Kasumi-1 (cell line): Measurements from ENCODE around the gene GRID1.
"Not testable (repeated sequence)": the region's sequence is repeated elsewhere in the genome, so short reads cannot be mapped to it uniquely, and the experiment has no call there.

ENCODE experiments used
- DNase-seq, 2 experiments: peaks; one replicate each; lab custom pipeline; 2025; lab: John Stamatoyannopoulos, UW

The GRID1 gene

DNA sequence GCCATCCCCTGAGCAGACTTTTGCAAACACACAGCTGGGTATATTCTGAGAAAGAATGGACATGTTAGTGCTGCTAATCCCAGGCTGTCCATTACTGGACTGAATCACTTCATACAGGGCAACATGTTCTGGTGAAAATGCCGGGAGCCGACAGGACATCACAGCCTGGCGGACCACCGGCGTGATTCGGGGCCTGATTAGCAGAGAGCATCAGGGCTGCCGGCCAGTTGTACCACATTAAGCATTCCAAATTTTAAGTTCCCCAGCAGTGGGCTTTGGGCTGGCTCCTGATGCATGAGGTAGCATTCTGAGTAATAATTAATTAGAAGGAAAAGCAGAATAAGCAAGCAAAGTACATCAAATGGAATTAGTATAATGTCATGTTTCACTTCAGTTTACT is 229.0 kb downstream of the GRID1 start:
- DNase-seq = no peak

DNA sequence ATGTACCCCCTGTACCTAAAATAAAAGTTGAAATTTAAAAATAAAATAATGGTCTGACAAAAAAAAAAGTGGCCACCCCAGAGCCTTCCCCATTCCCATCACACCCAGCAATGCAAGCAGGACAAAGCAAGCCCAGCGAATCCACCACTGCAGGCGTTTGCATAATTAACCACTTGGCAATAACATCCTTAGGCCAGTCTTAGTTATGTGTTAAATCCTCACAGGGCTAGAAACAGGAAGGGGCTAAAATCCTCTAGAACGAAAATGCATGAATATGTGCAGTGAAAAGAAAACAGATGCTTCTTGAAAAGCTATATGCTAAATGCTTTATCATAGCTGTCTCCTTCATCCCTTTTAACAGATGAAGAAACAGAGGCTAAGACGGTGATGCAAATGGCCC is 229.7 kb downstream of the GRID1 start:
- DNase-seq = no peak

DNA sequence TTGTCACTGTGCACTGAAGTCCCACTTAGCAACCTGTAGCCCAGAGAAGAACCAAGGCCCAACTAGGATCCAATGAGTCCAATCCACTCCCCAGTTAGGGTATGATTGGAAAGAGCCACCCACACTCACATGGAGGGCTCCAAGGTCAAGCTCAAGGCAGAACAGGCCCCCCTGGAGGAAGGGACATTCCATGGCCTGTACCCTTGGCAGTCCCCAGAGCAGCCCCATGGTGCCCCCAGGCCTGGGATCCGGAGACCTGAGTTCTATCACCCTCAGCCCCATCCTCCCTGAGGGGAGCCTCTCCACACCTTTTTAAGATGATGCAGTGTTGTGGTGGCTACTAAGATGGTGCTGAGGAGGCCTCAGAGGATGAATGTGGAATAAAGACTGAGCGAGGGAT is 231.4 kb downstream of the GRID1 start:
- no peak for DNase-seq

DNA sequence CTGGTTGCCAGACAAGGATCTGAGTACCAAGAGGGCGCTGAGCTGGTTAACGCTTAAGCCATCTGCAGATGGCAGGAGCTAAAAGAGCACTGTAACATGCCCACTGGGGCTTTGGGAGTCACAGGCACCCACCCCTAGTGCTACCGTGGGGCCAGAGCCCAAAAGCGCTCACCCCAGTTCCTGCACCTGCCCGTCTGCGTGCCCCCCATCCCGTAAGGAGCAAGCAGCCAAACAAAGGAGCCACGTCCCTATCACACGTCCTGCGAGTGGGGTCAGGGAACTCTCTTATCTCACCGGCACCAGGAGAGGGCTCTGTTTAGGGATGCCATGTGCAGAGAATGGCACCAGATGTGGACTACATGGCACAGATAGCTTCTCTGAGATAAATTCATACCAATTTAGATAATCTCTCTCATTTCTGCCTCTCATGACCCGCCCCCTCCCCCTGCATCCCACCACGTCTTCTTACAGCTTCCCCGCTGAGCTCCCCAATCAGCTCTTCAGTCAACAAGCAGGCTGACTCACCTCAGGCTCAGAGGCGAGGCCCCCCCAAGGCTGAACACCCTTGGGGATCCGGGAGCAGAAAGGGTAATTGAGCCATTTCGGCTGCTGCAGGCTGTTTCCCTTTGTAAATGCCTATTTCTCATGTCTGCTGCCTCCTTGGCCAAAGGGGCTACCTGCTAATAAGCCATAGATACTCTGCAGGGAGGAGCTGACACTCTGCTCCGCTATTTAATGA is 235.7 kb downstream of the GRID1 start:
- DNase-seq = no peak

DNA sequence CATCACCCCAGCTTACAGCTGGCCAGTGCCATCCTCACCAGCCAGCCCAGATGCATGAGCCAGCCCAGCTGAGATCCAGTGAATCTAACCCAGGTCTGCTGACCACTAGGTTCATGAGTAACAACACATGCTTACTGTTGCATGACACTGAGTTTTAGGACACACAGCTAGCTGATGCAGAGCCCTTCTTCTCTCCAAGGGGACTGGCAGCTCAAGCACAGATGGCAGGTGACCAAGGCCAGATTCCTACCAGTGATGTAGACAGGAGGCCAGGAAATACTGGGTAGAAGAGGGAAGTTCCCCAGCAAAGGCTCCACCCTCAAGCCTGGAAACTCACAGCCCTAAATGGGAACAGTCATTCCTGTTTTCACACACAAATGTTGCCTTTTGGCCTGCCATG is 236.6 kb downstream of the GRID1 start:
- DNase-seq = no peak

DNA sequence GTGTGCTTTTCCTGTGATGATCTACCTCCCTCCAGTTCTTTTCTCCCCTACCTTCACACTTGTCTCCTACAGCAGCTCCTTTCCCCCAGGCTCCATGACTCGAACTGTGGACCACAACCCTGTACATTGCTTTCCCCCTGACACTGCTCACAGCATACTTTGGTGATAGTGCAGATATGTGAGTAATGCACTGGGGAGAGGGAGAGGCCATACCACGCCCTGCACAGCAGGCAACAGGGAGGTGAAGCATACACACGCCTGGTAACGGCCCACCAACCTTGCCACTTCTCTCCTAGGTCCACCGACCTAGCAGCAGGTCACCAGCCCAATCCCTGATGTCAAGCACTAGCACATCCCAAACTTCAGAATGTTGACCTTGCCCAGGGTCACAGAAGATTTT is 238.2 kb downstream of the GRID1 start:
- DNase-seq = no peak

DNA sequence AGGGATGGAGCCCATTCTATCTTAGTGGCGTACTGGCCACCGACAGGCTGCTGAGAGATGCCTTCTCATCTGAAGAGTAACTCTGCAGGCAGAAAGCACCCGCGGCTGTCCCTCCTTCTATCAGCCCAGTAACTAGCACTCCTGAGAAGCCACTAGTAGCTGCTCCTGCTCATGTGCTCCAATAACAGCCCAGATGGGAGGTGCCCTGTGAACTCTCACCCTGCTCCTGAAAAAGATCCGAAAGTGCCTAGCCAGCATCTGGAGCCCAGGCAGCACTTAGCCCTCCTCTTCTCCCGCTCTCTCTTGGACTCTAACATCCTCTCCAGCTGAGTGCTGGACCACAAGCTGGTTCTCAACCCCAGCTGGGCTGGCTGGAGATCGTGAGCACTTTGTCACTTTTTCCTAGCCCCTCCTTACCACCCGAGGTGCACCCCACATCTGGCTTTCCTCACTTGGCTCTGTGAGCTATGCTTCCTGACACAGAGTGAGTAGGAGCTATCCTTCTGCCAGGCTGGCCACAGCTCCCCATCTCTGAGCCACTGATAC is 239.2 kb downstream of the GRID1 start:
- DNase-seq = no peak

DNA sequence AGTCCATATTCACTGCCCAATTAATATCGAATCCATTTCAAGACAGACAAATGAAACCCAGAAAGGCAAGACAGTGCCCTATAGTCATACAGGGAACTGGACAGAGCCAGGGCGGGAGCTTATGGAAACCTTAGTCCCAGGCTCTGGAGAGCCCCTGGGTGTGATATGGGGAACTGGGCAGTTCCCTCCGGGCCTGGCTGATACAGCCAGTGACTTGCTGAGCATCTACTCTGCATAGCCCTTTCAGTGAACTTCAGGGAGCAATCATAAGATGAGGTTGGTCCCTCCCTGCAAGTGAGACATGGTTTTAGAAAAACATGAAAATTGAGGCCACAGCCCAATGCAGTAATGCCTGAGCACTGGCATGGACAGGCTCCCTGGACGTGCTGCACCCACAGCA is 241.9 kb downstream of the GRID1 start:
- no peak for DNase-seq

DNA sequence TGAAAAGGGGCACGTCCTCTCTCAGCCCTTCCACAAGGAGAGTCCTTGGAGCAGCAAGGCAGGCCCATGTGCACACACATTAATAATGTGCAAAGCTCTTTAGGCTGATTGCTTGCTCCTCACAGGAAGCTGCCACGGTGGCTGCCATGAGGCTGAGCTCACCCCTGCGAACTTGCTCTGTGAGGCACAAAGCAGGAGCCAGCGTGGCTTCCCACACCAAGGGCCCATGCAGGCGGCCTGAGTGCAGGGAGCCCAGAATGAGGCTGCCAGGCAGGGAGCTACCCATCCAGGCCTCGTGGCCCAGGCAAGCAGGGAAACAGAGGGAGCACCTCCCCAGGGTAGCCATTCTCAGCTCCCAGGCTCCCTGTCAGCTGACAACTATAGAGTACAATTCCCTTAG is 242.9 kb downstream of the GRID1 start:
- no peak for DNase-seq

DNA sequence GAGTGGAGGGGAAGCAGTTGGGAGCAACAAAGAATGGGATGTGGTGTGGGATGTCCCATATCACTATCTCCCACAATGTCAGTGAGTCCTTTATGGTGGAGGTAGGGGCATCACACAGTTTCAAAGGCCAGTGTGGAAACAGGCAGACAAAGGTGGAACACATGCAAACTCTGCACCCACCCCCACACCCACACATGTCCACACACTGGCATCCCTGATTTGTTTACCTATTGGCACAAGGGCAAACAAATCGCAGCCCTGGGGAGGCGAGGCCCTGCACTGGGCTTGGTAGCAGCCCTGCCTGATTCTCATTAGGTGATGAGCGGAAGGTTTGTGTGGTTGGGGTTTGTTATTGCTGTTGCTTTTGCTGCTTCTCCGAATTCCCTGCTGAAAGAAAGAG is 243.3 kb downstream of the GRID1 start:
- DNase-seq = no peak

DNA sequence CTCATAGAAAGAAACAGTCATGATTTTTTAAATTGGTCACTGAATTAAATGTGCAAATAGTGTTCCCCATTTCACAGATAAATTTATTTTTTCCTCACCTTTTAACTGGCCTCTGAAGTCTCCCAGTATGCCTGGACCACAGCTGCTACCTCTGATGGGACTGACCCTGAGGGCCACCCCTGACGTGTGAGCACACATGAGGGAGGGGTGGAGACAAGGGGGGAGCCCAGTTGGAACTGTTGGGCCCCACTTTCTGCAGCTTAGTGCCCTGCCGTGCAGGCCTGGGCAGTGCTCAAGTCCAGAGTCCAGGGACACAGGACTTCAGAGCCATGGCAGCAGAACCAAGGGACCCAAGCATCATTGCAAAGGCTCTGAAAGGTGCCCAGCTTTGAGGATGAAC is 243.9 kb downstream of the GRID1 start:
- DNase-seq = no peak

DNA sequence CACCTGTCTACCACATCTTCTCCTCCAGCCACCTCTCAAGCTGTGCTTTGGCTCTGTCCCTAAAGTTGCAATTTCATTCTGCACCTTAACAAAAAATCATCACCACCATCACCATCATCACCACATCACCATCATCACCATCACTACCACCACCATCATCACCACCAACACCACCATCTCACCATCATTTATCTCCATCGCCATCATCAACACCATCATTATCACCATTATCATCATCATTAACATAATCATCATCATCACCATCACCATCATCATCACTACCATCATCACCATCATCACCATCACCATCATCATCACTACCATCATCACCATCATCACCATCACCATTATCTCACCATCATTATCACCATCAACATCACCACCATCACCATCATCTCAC is 245.4 kb downstream of the GRID1 start:
- DNase-seq = no peak

DNA sequence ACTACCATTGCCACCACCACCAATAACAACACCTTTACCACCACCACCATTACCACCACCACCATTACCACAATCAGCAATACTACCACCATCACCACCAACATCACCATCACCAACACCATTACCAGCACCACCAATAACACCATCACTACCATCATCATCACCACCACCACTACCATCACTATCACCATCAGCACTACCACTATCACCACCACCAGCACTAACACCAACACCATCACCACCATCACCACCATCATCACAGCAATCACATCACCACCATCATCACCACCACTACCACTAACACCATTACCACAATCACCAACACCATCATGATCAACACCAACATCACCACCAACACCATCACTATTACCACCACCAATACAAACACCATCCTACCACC is 249.5 kb downstream of the GRID1 start:
- no peak for DNase-seq

DNA sequence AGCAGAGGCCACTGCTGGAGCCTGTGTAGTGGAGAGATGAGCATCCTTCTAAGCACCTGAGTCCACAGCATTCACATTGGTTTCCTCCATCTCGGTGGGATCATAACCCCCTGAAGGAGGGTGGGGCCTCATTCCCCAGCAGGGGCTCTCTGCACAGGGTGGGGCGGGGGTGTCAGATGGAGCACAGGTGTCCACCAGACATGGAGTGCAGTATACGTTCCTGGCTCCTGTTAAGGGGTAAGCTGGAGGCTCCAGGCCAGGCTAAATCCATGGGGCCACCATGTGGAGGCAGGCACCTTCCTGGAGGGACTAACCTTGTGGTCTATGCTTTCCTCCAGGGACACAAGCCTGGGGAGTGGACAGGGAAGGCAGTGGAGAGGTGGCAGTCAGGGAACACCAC is 252.6 kb downstream of the GRID1 start:
- DNase-seq = no peak

DNA sequence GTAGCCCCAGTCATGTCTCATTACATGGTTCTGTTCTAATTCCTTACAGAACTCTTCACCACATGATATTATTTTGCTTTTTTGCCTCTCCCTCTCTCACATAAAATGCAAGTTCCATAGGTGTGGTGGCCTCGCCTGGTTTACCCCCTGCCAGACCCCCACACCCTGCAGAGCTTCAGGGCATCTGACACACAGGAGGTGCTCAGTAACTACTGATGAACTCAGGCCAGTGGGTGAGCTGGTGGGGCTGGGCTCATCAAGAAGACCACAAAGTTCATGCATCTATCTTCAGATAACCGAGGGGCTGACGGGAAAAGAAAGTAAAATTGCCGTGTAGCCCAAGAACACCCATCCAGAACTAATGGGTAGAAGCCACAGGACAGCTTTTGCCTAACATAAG is 253.1 kb downstream of the GRID1 start:
- DNase-seq = no peak

DNA sequence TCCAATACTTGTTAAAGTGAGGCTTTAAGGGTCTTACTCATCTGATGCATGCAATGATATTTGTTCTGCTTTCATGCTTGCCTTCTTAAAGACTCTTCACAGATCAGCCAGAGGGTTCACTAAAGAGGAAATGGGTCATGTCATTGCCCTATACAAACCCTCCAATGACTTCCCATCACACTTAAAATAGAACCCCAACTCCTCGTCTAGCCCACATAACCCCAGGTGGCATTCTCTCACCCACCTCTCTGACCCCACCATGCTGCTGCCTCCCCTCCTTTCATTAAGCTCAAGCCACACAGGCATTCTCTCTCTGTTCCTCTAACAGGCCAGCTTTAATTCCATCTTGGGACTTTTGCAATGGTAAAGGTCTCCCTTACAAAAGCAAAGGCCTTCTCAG is 253.6 kb downstream of the GRID1 start:
- DNase-seq = no peak

DNA sequence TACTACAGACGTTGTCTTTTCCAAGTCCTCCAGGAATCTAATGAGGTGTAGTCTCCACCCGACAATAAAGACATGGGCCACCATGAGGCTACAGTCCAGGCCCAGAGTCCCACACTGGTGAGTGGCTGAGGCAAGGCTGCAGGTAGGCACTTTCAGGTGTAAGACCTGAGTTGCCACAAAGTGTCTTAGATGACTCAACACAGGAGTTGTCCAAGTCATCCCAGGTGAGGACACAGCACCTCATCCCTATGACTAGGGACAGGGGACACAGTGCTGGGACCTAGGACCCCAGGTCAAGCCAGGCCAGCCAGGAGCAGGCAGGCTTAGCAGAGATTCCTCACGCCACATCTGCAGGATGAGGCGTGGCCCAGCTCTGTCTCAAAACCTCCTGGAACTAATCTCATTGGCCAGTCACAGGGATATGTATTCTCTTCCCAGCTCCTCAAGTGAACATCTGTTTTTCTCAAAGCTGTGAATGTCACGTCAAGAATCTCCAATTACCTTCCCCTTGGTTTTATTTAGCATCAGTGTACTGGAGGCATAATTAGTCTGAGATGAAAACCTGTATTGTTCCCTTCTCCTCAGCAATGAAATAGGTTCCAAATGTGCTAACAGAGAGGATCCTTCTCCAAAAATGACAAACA is 254.6 kb downstream of the GRID1 start:
- DNase-seq = no peak

DNA sequence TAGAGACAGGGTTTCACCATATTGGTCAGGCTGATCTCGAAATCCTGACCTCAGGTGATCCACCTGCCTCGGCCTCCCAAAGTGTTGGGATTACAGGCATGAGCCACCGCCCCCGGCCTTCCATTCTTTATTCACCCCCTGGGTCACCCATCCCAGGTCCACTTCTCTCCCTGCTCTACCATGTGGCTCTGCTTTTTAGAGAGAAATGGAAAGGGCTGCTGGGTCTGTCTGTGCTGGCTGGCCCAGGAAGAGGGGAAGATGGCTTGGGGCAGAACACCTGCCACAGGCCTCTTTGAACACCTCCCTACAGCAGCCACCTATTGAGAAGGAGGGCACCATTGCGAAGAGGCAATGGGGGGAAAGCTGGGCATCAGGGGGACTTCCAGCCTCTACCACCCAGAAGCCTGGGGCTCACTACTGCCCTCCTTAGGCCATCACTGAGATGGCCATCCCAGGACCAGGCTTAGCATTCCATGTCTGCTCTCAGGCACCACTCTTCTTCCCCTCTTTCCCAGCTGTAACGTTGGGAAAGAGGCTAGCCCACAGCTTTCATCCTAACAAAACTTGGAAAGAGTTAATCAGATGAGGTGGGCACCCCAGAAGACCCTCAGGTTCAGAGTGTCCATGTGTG is 256.3 kb downstream of the GRID1 start:
- no peak for DNase-seq

DNA sequence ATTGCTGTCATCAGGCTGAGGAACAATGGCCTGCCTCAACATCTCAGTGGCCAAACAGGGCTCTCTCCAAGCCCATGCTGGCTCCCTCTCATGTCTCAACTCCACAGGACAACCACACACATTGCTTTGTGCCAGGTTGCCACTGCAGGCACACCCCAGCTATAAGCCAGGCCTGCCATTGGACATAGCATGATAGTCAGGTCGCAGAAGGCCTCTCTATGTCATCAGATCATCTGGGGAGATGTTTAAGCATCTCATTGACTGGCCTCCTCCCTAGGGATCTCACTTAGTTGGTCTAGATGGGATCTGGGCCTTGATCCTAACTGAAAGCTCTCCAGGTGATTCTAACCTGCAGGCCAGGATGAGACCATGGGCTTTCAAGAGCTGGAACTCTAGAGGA is 257.2 kb downstream of the GRID1 start:
- no peak for DNase-seq

DNA sequence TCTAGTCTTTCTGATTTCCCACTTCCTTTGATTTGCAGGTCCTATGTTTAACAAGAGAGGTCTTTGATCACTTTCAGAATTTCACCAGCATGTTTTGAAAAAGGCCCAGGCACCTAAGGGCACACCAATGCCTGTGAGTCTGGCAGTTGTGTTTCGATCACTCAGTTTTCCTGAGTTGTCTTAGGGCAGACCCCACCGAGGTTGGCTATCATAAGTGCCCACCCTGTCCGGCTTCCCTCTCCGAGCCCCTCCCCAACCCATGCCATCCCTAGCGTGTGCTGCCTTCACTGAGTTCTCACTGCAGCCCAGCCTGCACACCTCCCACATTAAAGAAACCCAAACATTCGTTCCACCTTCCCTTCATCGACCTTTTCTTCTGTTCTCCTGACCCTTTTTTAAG is 257.9 kb downstream of the GRID1 start:
- DNase-seq = no peak

DNA sequence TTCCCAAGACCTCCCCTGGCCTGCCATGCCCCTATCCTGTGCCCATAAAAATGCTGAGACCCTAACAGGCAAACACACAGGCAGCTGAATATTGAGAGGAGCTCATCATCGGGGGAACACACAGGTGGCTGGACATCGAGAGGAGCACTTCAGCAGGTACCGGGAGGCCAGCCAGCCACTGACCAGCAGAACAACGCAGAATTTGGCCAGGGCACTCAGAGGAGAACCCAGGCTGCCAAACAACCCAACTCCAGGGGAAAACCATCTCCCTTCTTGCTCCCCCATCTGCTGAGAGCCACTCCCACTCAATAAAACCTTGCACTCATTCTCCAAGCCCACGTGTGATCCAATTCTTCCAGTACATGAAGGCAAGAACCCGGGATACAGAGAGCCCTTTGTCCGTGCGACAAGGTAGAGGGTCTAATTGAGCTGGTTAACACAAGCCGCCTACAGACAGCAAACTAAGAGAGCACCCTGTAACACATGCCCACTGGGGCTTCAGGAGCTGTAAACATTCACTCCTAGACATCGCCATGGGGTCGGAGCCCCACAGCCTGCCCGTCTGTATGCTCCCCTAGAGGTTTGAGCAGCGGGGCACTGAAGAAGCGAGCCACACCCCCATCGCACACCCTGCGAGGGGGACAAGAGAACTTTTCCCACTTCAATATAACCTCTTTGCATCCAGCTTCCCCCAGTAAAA is 258.8 kb downstream of the GRID1 start:
- not testable (repeated sequence) for DNase-seq

DNA sequence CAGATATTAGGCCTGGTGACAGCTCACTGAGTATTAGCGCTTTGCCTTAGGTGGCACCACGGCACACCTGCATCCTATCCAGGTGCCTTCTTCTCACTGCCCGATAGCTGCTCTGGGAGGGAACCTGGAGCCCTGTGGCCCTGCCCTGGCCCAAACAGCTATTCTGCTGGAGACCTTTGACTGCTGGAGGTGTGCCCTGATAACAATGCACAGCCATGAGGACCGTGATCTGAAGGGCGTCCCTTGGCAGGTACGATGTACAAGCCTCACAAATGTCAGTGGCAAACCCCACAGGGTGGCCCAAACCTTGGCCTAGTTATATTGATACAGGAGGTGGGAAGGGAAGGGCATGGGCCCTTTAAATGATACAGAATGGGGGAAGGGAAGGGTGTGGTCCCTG is 259.5 kb downstream of the GRID1 start:
- DNase-seq = no peak

DNA sequence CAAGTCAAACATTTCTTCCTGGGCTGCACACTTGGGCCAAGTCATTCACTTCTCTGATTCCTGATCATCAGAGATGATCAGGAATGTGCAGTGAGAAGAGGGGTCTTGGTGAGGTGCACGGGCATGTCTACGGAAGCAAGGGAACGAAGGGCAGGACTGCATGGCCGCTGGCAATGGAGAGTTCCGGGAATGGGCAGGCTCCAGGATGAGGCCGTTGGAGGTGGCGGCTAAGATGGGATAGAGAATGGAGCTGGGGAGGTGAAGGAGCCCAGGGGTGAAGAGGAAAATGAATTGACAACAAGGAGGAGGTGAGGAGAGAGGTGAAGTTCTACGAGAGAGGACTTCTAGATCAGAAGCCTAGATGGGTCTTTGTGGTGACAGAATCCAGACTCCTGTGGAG is 260.0 kb downstream of the GRID1 start:
- no peak for DNase-seq
